Caco-2 (cell line): ENCODE measurements around the gene KSR2. TPM values are rescaled to one million over a fixed set of nuclear protein-coding genes. Genes with fewer than 3 reads are reported as not detected.
"Not testable (repeated sequence)": the region's sequence is repeated elsewhere in the genome, so short reads cannot be mapped to it uniquely, and the experiment has no call there.

Source experiments
- BruUV-seq: library from RNA; stranded (reverse); fragments of 400-500 nt; replicated peaks from 2 replicates; lab custom pipeline; 2021; lab: Mats Ljungman, UMichigan
- CTCF ChIA-PET: fragments of 300-600 bp; sonication (Branson Sonifier 250); formaldehyde crosslinking; loops from one replicate; lab custom pipeline; 2022; ENCODE audit warnings: antibody characterized with exemption; lab: Charles Lee
- POLR2A ChIA-PET: fragments of 300-600 bp; sonication (Branson Sonifier 250); formaldehyde crosslinking; loops from one replicate; lab custom pipeline; 2022; ENCODE audit warnings: antibody characterized with exemption; lab: Charles Lee
- DNase-seq, 2 experiments: peaks; one replicate each; pipeline versions ENCODE4 v3.0.0 to v3.0.0-alpha.2; 2020 to 2022
- H3K27me3 ChIP-seq: replicated peaks from 2 replicates; pipeline ENCODE4 v1.6.0; 2011; ENCODE audit warnings: low read length; ENCODE audit not compliant: control insufficient read depth, insufficient read depth
- H3K36me3 ChIP-seq: 2 replicates; pipeline ENCODE4 v1.5.1; 2011; ENCODE audit warnings: low read length; ENCODE audit not compliant: control insufficient read depth, insufficient read depth
- H3K4me1 ChIP-seq: fragments of 250-450 bp; sonication (Bioruptor Pico); 2 replicates; pipeline ENCODE4 v1.5.1; 2020; ENCODE audit warnings: mild to moderate bottlenecking
- H3K4me3 ChIP-seq: 2 replicates; pipeline ENCODE4 v1.5.1; 2011; ENCODE audit warnings: low read depth, mild to moderate bottlenecking, control low read depth, low read length
- H3K9me3 ChIP-seq: fragments of 250-450 bp; sonication (Bioruptor Pico); 2 replicates; pipeline ENCODE4 v1.5.1; 2020; ENCODE audit warnings: mild to moderate bottlenecking, moderate library complexity
- H3K27ac Mint-ChIP-seq: one replicate; pipeline ENCODE4 v1.8.0; 2022; ENCODE audit warnings: mixed read lengths; ENCODE audit not compliant: unreplicated experiment
- H3K27me3 Mint-ChIP-seq: one replicate; pipeline ENCODE4 v1.8.0; 2022; ENCODE audit warnings: mixed read lengths; ENCODE audit not compliant: insufficient read depth, unreplicated experiment
- H3K36me3 Mint-ChIP-seq: one replicate; pipeline ENCODE4 v1.8.0; 2022; ENCODE audit warnings: mild to moderate bottlenecking, mixed read lengths; ENCODE audit not compliant: insufficient read depth, unreplicated experiment
- H3K4me1 Mint-ChIP-seq: one replicate; pipeline ENCODE4 v1.8.0; 2022; ENCODE audit warnings: low read depth, mixed read lengths; ENCODE audit not compliant: unreplicated experiment
- H3K4me3 Mint-ChIP-seq: one replicate; pipeline ENCODE4 v1.8.0; 2022; ENCODE audit warnings: mild to moderate bottlenecking, moderate library complexity, mixed read lengths; ENCODE audit not compliant: unreplicated experiment
- H3K9me3 Mint-ChIP-seq: one replicate; pipeline ENCODE4 v1.8.0; 2022; ENCODE audit warnings: mixed read lengths; ENCODE audit not compliant: unreplicated experiment
- intact Hi-C: fragments of 100-400 bp; cut with micrococcal nuclease; formaldehyde crosslinking; loops from one replicate; pipeline ENCODE4 v1.10.0; 2022; ENCODE audit not compliant: unreplicated experiment
- total RNA-seq: library from RNA; stranded (reverse); gene quantifications from 2 replicates; pipeline ENCODE4 v1.2.3, GENCODE V29; 2022
- TF ChIP-seq, protein P1 (sequence below), 2 experiments: fragments of 200-600 bp in 1 of 2; IDR thresholded peaks; 1 replicate in 1 of 2; 2 replicates in 1 of 2; pipeline versions ENCODE4 v1.5.1 to v1.8.0; 2011 to 2022; ENCODE audit warnings: antibody characterized with exemption in 1 of 2, control low read depth in 1 of 2, inconsistent platforms in 1 of 2, low read depth in 1 of 2, low read length in 1 of 2, mild to moderate bottlenecking in 1 of 2, moderate library complexity in 1 of 2; ENCODE audit not compliant: insufficient read depth in 1 of 2, severe bottlenecking in 1 of 2, unreplicated experiment in 1 of 2

Gene KSR2
- total RNA-seq, 1 experiment from 2014 or later, result 0.66 TPM

GRCh38 chr12:117760990-117761389 lies 207.8 kb downstream of the KSR2 start:
- intact Hi-C loops, result no loop called here
- H3K9me3 Mint-ChIP-seq, result peaks cover 9% of the 10 kb centered on the region

GRCh38 chr12:117750657-117751056 lies 218.1 kb downstream of the KSR2 start:
- no peaks in the 10 kb centered on the region for H3K27me3 ChIP-seq
- intact Hi-C loops, result no loop called here
- H3K27ac Mint-ChIP-seq, result no peak overlapping the region
- no peak overlapping the region for H3K4me3 ChIP-seq
- BruUV-seq, result no TSS peak
- H3K9me3 Mint-ChIP-seq, result no peaks in the 10 kb centered on the region
- H3K4me1 ChIP-seq, result no peaks in the 10 kb centered on the region
- CTCF ChIA-PET, result no interaction called here
- H3K36me3 Mint-ChIP-seq, result no peaks in the 10 kb centered on the region
- no peaks in the 10 kb centered on the region for H3K9me3 ChIP-seq
- H3K27me3 Mint-ChIP-seq, result peaks cover 12% of the 10 kb centered on the region
- POLR2A ChIA-PET, result no interaction called here
- no peaks in the 10 kb centered on the region for H3K4me1 Mint-ChIP-seq
- H3K4me3 Mint-ChIP-seq, result no peak overlapping the region
- H3K36me3 ChIP-seq, result no peaks in the 10 kb centered on the region
- TF ChIP-seq, protein P1, sequence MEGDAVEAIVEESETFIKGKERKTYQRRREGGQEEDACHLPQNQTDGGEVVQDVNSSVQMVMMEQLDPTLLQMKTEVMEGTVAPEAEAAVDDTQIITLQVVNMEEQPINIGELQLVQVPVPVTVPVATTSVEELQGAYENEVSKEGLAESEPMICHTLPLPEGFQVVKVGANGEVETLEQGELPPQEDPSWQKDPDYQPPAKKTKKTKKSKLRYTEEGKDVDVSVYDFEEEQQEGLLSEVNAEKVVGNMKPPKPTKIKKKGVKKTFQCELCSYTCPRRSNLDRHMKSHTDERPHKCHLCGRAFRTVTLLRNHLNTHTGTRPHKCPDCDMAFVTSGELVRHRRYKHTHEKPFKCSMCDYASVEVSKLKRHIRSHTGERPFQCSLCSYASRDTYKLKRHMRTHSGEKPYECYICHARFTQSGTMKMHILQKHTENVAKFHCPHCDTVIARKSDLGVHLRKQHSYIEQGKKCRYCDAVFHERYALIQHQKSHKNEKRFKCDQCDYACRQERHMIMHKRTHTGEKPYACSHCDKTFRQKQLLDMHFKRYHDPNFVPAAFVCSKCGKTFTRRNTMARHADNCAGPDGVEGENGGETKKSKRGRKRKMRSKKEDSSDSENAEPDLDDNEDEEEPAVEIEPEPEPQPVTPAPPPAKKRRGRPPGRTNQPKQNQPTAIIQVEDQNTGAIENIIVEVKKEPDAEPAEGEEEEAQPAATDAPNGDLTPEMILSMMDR (IDR thresholded peaks at IDR 0.05; ENCODE audit: insufficient read depth in 1 of 2, low read depth in 1 of 2, low read length in 1 of 2, severe bottlenecking in 1 of 2, unreplicated experiment in 1 of 2), result no peak
- no peak for DNase-seq

More at GRCh38 chr12:117760990-117761389, 207.8 kb downstream of the KSR2 start:
- TF ChIP-seq, protein P1 (IDR thresholded peaks at IDR 0.05; ENCODE audit: insufficient read depth in 1 of 2, low read depth in 1 of 2, low read length in 1 of 2, severe bottlenecking in 1 of 2, unreplicated experiment in 1 of 2), result no peak
- Histone ChIP-seq H3K9me3 (no peaks in the 10 kb centered on the region), H3K4me3 (no peak overlapping the region), H3K27me3 (no peaks in the 10 kb centered on the region), H3K4me1 (no peaks in the 10 kb centered on the region), H3K36me3 (no peaks in the 10 kb centered on the region)
- peaks cover 2% of the 10 kb centered on the region for H3K27me3 Mint-ChIP-seq
- ChIA-PET POLR2A (no interaction called here), CTCF (no interaction called here)
- DNase-seq, result no peak
- no peak overlapping the region for H3K27ac Mint-ChIP-seq
- no TSS peak for BruUV-seq
- H3K36me3 Mint-ChIP-seq, result no peaks in the 10 kb centered on the region
- no peaks in the 10 kb centered on the region for H3K4me1 Mint-ChIP-seq
- H3K4me3 Mint-ChIP-seq, result no peak overlapping the region

GRCh38 chr12:117749431-117749830 lies 219.4 kb downstream of the KSR2 start:
- Mint-ChIP-seq H3K27me3 (peaks cover 5% of the 10 kb centered on the region), H3K9me3 (no peaks in the 10 kb centered on the region), H3K4me3 (no peak overlapping the region), H3K4me1 (no peaks in the 10 kb centered on the region), H3K36me3 (no peaks in the 10 kb centered on the region), H3K27ac (no peak overlapping the region)
- no peak overlapping the region for H3K4me3 ChIP-seq
- BruUV-seq, result no TSS peak
- no peaks in the 10 kb centered on the region for H3K27me3 ChIP-seq
- TF ChIP-seq, protein P1 (IDR thresholded peaks at IDR 0.05; ENCODE audit: insufficient read depth in 1 of 2, low read depth in 1 of 2, low read length in 1 of 2, severe bottlenecking in 1 of 2, unreplicated experiment in 1 of 2), result no peak
- no peaks in the 10 kb centered on the region for H3K4me1 ChIP-seq
- intact Hi-C loops, result no loop called here
- no peaks in the 10 kb centered on the region for H3K9me3 ChIP-seq
- CTCF ChIA-PET, result no interaction called here
- no peak for DNase-seq
- POLR2A ChIA-PET, result no interaction called here
- H3K36me3 ChIP-seq, result no peaks in the 10 kb centered on the region

- H3K36me3 ChIP-seq, intact Hi-C loops, H3K27me3 ChIP-seq, POLR2A ChIA-PET, DNase-seq, BruUV-seq, H3K4me3 ChIP-seq, H3K9me3 ChIP-seq, H3K4me3 Mint-ChIP-seq, H3K4me1 Mint-ChIP-seq, H3K27me3 Mint-ChIP-seq, H3K27ac Mint-ChIP-seq, H3K36me3 Mint-ChIP-seq, H3K4me1 ChIP-seq, H3K9me3 Mint-ChIP-seq: not testable (repeated sequence)
- CTCF ChIA-PET, result interaction anchor here (0.6 kb wide), 1 partner anchor 91 kb away, joined by 3 read pairs; no protein-coding TSS in a partner anchor
Observed at GRCh38 chr12:117746358-117746757, 222.4 kb downstream of the KSR2 start.
